Measurements from ENCODE around the gene TAPBPL. TPM values are rescaled to one million over a fixed set of nuclear protein-coding genes. Genes with fewer than 3 reads are reported as not detected.

Gene TAPBPL
- total and polyA plus RNA-seq, 2 of the 13 experiments (the other 11 are each of a cell fraction or from before 2014, with no cell fraction given), result 10.0 to 14.5 TPM

DNA sequence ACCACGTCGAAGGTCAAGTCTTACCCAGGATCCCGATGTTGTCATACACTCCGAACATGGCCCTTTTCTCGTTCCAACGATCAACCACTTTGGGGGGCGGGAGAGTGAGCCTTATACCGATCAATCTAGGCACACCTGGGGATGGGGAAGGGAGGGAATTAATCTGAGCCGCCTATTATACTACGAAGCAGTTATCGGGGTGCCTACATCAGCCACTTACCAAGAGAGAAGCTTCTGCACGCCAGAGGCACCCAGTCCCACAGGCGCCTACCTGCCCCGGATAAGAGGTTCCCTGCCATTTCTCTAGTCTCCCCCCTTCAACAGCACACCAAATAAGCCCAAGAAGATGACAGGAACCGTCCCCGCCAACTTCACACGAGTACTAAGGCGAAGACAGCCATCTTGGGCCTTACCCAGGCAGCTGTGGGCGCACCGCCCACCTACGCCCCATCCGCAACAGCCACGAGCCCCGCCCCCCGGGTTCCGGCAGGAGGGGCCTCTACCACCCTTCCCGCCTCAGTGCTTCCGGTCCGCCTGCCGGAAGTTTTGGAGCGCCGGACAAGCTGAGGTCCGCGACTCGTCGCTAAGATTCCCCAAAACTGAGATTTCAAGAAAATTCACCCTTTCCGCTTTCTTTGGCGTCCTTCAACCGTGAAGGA, 41.1 kb downstream of the TAPBPL start, which contains the start of gene MRPL51 (continued):
- TF ChIP-seq, protein P1, sequence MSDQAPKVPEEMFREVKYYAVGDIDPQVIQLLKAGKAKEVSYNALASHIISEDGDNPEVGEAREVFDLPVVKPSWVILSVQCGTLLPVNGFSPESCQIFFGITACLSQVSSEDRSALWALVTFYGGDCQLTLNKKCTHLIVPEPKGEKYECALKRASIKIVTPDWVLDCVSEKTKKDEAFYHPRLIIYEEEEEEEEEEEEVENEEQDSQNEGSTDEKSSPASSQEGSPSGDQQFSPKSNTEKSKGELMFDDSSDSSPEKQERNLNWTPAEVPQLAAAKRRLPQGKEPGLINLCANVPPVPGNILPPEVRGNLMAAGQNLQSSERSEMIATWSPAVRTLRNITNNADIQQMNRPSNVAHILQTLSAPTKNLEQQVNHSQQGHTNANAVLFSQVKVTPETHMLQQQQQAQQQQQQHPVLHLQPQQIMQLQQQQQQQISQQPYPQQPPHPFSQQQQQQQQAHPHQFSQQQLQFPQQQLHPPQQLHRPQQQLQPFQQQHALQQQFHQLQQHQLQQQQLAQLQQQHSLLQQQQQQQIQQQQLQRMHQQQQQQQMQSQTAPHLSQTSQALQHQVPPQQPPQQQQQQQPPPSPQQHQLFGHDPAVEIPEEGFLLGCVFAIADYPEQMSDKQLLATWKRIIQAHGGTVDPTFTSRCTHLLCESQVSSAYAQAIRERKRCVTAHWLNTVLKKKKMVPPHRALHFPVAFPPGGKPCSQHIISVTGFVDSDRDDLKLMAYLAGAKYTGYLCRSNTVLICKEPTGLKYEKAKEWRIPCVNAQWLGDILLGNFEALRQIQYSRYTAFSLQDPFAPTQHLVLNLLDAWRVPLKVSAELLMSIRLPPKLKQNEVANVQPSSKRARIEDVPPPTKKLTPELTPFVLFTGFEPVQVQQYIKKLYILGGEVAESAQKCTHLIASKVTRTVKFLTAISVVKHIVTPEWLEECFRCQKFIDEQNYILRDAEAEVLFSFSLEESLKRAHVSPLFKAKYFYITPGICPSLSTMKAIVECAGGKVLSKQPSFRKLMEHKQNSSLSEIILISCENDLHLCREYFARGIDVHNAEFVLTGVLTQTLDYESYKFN (CRISPR knock-in tag; conservative IDR thresholded peaks at IDR 0.05), result no peak
- TF ChIP-seq, protein P2, sequence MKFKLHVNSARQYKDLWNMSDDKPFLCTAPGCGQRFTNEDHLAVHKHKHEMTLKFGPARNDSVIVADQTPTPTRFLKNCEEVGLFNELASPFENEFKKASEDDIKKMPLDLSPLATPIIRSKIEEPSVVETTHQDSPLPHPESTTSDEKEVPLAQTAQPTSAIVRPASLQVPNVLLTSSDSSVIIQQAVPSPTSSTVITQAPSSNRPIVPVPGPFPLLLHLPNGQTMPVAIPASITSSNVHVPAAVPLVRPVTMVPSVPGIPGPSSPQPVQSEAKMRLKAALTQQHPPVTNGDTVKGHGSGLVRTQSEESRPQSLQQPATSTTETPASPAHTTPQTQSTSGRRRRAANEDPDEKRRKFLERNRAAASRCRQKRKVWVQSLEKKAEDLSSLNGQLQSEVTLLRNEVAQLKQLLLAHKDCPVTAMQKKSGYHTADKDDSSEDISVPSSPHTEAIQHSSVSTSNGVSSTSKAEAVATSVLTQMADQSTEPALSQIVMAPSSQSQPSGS (CRISPR knock-in tag; IDR thresholded peaks at IDR 0.05), result no peak
- TF ChIP-seq, protein P3, sequence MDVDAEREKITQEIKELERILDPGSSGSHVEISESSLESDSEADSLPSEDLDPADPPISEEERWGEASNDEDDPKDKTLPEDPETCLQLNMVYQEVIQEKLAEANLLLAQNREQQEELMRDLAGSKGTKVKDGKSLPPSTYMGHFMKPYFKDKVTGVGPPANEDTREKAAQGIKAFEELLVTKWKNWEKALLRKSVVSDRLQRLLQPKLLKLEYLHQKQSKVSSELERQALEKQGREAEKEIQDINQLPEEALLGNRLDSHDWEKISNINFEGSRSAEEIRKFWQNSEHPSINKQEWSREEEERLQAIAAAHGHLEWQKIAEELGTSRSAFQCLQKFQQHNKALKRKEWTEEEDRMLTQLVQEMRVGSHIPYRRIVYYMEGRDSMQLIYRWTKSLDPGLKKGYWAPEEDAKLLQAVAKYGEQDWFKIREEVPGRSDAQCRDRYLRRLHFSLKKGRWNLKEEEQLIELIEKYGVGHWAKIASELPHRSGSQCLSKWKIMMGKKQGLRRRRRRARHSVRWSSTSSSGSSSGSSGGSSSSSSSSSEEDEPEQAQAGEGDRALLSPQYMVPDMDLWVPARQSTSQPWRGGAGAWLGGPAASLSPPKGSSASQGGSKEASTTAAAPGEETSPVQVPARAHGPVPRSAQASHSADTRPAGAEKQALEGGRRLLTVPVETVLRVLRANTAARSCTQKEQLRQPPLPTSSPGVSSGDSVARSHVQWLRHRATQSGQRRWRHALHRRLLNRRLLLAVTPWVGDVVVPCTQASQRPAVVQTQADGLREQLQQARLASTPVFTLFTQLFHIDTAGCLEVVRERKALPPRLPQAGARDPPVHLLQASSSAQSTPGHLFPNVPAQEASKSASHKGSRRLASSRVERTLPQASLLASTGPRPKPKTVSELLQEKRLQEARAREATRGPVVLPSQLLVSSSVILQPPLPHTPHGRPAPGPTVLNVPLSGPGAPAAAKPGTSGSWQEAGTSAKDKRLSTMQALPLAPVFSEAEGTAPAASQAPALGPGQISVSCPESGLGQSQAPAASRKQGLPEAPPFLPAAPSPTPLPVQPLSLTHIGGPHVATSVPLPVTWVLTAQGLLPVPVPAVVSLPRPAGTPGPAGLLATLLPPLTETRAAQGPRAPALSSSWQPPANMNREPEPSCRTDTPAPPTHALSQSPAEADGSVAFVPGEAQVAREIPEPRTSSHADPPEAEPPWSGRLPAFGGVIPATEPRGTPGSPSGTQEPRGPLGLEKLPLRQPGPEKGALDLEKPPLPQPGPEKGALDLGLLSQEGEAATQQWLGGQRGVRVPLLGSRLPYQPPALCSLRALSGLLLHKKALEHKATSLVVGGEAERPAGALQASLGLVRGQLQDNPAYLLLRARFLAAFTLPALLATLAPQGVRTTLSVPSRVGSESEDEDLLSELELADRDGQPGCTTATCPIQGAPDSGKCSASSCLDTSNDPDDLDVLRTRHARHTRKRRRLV (CRISPR knock-in tag; IDR thresholded peaks at IDR 0.05), result no peak
- TF ChIP-seq, protein P4, sequence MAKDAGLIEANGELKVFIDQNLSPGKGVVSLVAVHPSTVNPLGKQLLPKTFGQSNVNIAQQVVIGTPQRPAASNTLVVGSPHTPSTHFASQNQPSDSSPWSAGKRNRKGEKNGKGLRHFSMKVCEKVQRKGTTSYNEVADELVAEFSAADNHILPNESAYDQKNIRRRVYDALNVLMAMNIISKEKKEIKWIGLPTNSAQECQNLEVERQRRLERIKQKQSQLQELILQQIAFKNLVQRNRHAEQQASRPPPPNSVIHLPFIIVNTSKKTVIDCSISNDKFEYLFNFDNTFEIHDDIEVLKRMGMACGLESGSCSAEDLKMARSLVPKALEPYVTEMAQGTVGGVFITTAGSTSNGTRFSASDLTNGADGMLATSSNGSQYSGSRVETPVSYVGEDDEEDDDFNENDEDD (CRISPR knock-in tag; IDR thresholded peaks at IDR 0.05; ENCODE audit: borderline replicate concordance), result peak; percentile 41; the same call in 1 of the 2 replicates
- TF ChIP-seq, protein P5, sequence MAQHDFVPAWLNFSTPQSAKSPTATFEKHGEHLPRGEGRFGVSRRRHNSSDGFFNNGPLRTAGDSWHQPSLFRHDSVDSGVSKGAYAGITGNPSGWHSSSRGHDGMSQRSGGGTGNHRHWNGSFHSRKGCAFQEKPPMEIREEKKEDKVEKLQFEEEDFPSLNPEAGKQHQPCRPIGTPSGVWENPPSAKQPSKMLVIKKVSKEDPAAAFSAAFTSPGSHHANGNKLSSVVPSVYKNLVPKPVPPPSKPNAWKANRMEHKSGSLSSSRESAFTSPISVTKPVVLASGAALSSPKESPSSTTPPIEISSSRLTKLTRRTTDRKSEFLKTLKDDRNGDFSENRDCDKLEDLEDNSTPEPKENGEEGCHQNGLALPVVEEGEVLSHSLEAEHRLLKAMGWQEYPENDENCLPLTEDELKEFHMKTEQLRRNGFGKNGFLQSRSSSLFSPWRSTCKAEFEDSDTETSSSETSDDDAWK (CRISPR knock-in tag; IDR thresholded peaks at IDR 0.05), result no peak
- TF ChIP-seq, protein P6, sequence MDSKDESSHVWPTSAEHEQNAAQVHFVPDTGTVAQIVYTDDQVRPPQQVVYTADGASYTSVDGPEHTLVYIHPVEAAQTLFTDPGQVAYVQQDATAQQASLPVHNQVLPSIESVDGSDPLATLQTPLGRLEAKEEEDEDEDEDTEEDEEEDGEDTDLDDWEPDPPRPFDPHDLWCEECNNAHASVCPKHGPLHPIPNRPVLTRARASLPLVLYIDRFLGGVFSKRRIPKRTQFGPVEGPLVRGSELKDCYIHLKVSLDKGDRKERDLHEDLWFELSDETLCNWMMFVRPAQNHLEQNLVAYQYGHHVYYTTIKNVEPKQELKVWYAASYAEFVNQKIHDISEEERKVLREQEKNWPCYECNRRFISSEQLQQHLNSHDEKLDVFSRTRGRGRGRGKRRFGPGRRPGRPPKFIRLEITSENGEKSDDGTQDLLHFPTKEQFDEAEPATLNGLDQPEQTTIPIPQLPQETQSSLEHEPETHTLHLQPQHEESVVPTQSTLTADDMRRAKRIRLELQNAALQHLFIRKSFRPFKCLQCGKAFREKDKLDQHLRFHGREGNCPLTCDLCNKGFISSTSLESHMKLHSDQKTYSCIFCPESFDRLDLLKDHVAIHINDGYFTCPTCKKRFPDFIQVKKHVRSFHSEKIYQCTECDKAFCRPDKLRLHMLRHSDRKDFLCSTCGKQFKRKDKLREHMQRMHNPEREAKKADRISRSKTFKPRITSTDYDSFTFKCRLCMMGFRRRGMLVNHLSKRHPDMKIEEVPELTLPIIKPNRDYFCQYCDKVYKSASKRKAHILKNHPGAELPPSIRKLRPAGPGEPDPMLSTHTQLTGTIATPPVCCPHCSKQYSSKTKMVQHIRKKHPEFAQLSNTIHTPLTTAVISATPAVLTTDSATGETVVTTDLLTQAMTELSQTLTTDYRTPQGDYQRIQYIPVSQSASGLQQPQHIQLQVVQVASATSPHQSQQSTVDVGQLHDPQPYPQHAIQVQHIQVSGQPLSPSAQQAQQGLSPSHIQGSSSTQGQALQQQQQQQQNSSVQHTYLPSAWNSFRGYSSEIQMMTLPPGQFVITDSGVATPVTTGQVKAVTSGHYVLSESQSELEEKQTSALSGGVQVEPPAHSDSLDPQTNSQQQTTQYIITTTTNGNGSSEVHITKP (CRISPR knock-in tag; IDR thresholded peaks at IDR 0.05; ENCODE audit: low read depth), result no peak
- TF ChIP-seq JARID2 (CRISPR knock-in tag; IDR thresholded peaks at IDR 0.05; ENCODE audit: insufficient replicate concordance), result peak; percentile 38
- TF ChIP-seq, protein P7, sequence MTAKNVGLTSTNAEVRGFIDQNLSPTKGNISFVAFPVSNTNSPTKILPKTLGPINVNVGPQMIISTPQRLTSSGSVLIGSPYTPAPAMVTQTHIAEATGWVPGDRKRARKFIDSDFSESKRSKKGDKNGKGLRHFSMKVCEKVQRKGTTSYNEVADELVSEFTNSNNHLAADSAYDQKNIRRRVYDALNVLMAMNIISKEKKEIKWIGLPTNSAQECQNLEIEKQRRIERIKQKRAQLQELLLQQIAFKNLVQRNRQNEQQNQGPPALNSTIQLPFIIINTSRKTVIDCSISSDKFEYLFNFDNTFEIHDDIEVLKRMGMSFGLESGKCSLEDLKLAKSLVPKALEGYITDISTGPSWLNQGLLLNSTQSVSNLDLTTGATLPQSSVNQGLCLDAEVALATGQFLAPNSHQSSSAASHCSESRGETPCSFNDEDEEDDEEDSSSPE (CRISPR knock-in tag; IDR thresholded peaks at IDR 0.05), result peak; percentile 66
- TF ChIP-seq ZNF383 (CRISPR knock-in tag; IDR thresholded peaks at IDR 0.05; ENCODE audit: borderline replicate concordance), result no peak

Data from HepG2 (cell line).